Sigmoid colon (tissue), 7 donors: ENCODE data around the gene LCOR. TPM values are rescaled to one million over a fixed set of nuclear protein-coding genes. Genes with fewer than 3 reads are reported as not detected.

Experiments
- DNase-seq: peaks from one replicate; pipeline ENCODE4 v3.0.0-alpha.2; 2019
- H3K27ac ChIP-seq, 4 donors: fragments of 200-600 bp; sonication (generic); one replicate each; pipeline ENCODE4 v1.5.1; 2016 to 2019; ENCODE audit warnings: mild to moderate bottlenecking in 1 of 4
- H3K27me3 ChIP-seq, 3 donors: fragments of 200-600 bp; sonication (generic); one replicate each; pipeline ENCODE4 v1.5.1; 2019; ENCODE audit warnings: mild to moderate bottlenecking in 1 of 3
- H3K36me3 ChIP-seq, 4 donors: fragments of 200-600 bp; sonication (generic); one replicate each; pipeline ENCODE4 v1.5.1; 2016 to 2019
- H3K4me1 ChIP-seq, 4 donors: fragments of 200-600 bp; sonication (generic); one replicate each; pipeline ENCODE4 v1.5.1; 2017 to 2019
- H3K4me3 ChIP-seq, 4 donors: fragments of 200-600 bp; sonication (generic); one replicate each; pipeline ENCODE4 v1.5.1; 2017 to 2019; ENCODE audit warnings: mild to moderate bottlenecking in 2 of 4, moderate library complexity in 1 of 4
- H3K9me3 ChIP-seq, 4 donors: fragments of 200-600 bp in 3 of 4; sonication (generic) in 3 of 4; one replicate each; pipeline versions ENCODE4 v1.5.1 to v1.6.1; 2013 to 2019
- EP300 ChIP-seq, 4 donors: sonication (generic); formaldehyde crosslinking; IDR thresholded peaks; one replicate each; pipeline ENCODE4 v1.6.1; 2017; ENCODE audit warnings: antibody characterized with exemption in 4 of 4
- POLR2A ChIP-seq, 2 donors: fragments of 450-650 bp; IDR thresholded peaks; one replicate each; pipeline ENCODE4 v1.6.1; 2016; ENCODE audit warnings: antibody characterized with exemption in 2 of 2, mild to moderate bottlenecking in 2 of 2, moderate library complexity in 2 of 2
- POLR2AphosphoS5 ChIP-seq, 4 donors: sonication (generic); formaldehyde crosslinking; IDR thresholded peaks; one replicate each; pipeline ENCODE4 v1.6.1; 2017; ENCODE audit warnings: antibody characterized with exemption in 4 of 4
- WGBS, 2 donors: extraction: QIAGEN DNeasy Blood & Tissue Kit; methylation state at CpG; one replicate each; pipeline ENCODE4 v1.1.7; 2013; 5-methylcytosine and 5-hydroxymethylcytosine counted together
- intact Hi-C: fragments of 100-400 bp; cut with DNase I; formaldehyde crosslinking; loops from one replicate; pipeline ENCODE4 v1.15.1; 2023
- polyA plus RNA-seq, 3 donors: library from polyadenylated mRNA; stranded (reverse); fragments of 200-250 nt; gene quantifications; one replicate each; pipeline ENCODE4 v1.2.3, GENCODE V29; 2013
- total RNA-seq, 4 donors: library from RNA; depleted of rRNA; stranded (reverse); fragments of >200 nt; gene quantifications; one replicate each; pipeline ENCODE4 v1.1.0, GENCODE V29; 2016
- TF ChIP-seq, protein P1 (sequence below), 4 experiments: fragments of 450-650 bp in 3 of 4; fragments of 200-600 bp in 1 of 4; IDR thresholded peaks; one replicate each; pipeline ENCODE4 v1.5.1; 2016 to 2019; ENCODE audit warnings: antibody characterized with exemption in 4 of 4, mild to moderate bottlenecking in 3 of 4, moderate library complexity in 2 of 4
- donor health status: healthy with polysubstance abuse.
- donor health status: Bipolar disorder and iron deficiency.
- donor health status: healthy.

Gene LCOR
- total and polyA plus RNA-seq, 7 donors = 8.4 to 270 (median 19.6) TPM

DNA sequence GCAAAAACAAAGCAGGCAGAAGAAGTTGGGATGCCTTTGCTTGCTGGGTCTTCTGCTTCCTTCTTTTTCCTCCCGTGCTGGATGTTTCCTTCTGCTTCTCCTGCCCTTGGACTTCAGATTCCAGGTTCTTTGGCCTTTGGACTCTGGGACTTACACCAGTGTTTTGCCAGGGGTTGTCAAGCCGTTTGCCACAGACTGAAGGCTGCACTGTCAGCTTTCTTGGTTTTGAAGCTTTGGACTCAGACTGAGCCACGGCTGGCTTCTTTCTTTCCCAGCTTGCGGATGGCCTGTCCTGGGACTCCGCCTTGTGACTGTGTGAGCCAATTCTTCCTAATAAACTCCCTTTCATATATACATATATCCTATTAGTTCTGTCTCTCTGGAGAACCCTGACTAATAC, 11.3 kb upstream of the LCOR start:
- Histone ChIP-seq H3K4me3 (no peak overlapping the region), H3K27me3 (no peaks in the 10 kb centered on the region), H3K4me1 (no peaks in the 10 kb centered on the region), H3K36me3 (no peaks in the 10 kb centered on the region), H3K9me3 (no peaks in the 10 kb centered on the region), H3K27ac (no peak overlapping the region)
- intact Hi-C loops = no loop called here
- no peak for DNase-seq
- TF ChIP-seq POLR2AphosphoS5 (IDR thresholded peaks at IDR 0.05) (no peak), POLR2A (IDR thresholded peaks at IDR 0.05) (no peak), EP300 (IDR thresholded peaks at IDR 0.05) (no peak)
- TF ChIP-seq, protein P1, sequence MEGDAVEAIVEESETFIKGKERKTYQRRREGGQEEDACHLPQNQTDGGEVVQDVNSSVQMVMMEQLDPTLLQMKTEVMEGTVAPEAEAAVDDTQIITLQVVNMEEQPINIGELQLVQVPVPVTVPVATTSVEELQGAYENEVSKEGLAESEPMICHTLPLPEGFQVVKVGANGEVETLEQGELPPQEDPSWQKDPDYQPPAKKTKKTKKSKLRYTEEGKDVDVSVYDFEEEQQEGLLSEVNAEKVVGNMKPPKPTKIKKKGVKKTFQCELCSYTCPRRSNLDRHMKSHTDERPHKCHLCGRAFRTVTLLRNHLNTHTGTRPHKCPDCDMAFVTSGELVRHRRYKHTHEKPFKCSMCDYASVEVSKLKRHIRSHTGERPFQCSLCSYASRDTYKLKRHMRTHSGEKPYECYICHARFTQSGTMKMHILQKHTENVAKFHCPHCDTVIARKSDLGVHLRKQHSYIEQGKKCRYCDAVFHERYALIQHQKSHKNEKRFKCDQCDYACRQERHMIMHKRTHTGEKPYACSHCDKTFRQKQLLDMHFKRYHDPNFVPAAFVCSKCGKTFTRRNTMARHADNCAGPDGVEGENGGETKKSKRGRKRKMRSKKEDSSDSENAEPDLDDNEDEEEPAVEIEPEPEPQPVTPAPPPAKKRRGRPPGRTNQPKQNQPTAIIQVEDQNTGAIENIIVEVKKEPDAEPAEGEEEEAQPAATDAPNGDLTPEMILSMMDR (IDR thresholded peaks at IDR 0.05) = no peak
- WGBS, 2 donors = 57 to 79% methylated on average over 5 of the region's 5 CpGs

DNA sequence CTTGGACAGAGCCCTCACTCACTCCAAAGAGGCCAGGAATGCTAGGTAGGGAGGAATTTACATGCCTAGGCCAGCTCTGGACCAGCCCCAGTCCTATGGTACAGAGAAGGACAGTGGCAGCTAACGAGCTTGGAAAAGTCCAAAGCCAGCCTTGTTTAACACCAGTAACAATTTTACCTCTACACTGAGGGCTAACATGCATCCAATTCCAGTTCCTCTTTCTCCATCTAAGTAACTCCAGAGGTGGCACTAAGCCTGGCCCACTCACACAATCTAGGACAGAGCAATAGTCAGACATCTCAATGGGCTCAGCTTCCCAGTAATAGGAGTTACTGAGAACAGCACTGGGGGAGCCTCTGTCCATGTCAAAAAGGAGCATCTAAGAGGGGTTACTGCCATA, 5.7 kb upstream of the LCOR start:
- intact Hi-C loops = no loop called here
- Histone ChIP-seq H3K4me1 (peaks cover 0 to 7% (median 4%) of the 10 kb centered on the region in 4 donors), H3K4me3 (no peak overlapping the region), H3K27ac (no peak overlapping the region), H3K27me3 (no peaks in the 10 kb centered on the region), H3K9me3 (no peaks in the 10 kb centered on the region), H3K36me3 (no peaks in the 10 kb centered on the region)
- 85 to 94% methylated on average over 1 of the region's 1 CpG for WGBS, 2 donors
- TF ChIP-seq, protein P1 (IDR thresholded peaks at IDR 0.05) = no peak
- TF ChIP-seq POLR2A (IDR thresholded peaks at IDR 0.05) = no peak
- TF ChIP-seq EP300 (IDR thresholded peaks at IDR 0.05) = no peak
- no peak for TF ChIP-seq POLR2AphosphoS5 (IDR thresholded peaks at IDR 0.05)
- no peak for DNase-seq

DNA sequence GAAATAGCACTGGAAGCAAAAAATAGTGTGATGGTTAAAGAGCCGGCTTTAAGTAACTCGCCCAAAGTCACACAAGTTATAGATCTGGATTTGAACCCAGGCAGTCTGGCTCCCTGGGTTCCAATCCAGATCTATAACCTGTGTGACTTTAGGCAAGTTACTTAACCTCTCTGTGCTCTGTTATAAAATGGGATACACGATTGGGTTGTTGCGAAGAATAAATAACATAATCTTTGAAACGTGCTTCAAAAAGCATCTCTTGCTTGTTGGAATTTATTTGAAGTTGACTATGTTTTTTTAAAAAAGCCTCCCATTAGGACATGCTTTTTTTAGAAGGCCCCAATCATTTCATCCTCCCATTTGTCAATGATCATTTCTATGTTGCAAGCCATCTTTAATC, 3.5 kb upstream of the LCOR start:
- H3K9me3 ChIP-seq = no peaks in the 10 kb centered on the region
- H3K27me3 ChIP-seq = no peaks in the 10 kb centered on the region
- no peak for TF ChIP-seq POLR2A (IDR thresholded peaks at IDR 0.05)
- no peak for TF ChIP-seq EP300 (IDR thresholded peaks at IDR 0.05)
- TF ChIP-seq POLR2AphosphoS5 (IDR thresholded peaks at IDR 0.05) = no peak
- TF ChIP-seq, protein P1 (IDR thresholded peaks at IDR 0.05) = no peak
- no peaks in the 10 kb centered on the region for H3K36me3 ChIP-seq
- H3K4me3 ChIP-seq = no peak overlapping the region
- intact Hi-C loops = no loop called here
- peaks cover 0 to 9% (median 6%) of the 10 kb centered on the region in 4 donors for H3K4me1 ChIP-seq
- no peak overlapping the region for H3K27ac ChIP-seq
- WGBS, 2 donors = 93% methylated on average over 5 of the region's 5 CpGs
- DNase-seq = no peak

DNA sequence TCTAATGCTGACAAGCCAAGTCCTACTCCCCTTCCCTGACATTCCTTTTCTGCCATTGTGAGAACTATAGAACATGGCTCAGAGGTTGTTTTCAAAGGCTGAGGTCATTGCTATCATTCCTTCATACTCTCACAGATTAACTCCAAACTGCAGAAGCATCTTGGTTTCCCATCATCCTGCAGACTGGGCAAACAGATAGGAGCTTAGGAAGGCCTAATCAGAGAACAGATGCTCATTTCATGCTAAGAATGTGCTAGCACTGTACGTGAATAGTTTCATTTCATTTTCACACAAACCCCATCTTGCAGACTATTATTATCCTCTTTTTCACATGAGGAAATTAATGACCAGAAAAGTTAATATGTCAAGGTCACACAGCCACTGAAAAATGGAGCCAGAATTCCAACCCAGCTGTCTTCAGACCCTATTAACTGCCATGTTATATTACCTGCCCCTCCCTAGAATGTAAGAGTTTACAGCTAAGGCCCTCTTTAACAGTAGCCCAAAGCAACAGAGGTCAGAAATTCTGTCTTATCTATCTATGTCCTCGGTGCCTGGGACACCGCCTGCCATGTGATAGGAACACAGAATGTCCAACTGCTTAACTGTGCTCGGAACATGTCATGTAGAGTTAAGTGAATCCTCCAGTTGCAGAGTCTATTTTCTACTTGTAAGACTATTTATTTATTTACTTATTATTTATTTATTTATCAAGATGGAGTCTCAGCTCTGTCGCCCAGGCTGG, 2.9 kb upstream of the LCOR start:
- no peaks in the 10 kb centered on the region for H3K9me3 ChIP-seq
- no peaks in the 10 kb centered on the region for H3K36me3 ChIP-seq
- intact Hi-C loops = no loop called here
- 78 to 87% methylated on average over 5 of the region's 5 CpGs for WGBS, 2 donors
- no peak for DNase-seq
- H3K4me1 ChIP-seq = peaks cover 0 to 15% (median 12%) of the 10 kb centered on the region in 4 donors
- no peak for TF ChIP-seq POLR2A (IDR thresholded peaks at IDR 0.05)
- no peak for TF ChIP-seq EP300 (IDR thresholded peaks at IDR 0.05)
- TF ChIP-seq POLR2AphosphoS5 (IDR thresholded peaks at IDR 0.05) = no peak
- TF ChIP-seq, protein P1 (IDR thresholded peaks at IDR 0.05) = no peak
- no peak overlapping the region for H3K27ac ChIP-seq
- no peaks in the 10 kb centered on the region for H3K27me3 ChIP-seq
- H3K4me3 ChIP-seq = no peak overlapping the region
